K562 (cell line): ENCODE measurements around the gene SRGN. TPM values are rescaled to one million over a fixed set of nuclear protein-coding genes. Genes with fewer than 3 reads are reported as not detected.

Experiments used
- BCOR ChIP-seq: fragments of 450-650 bp; IDR thresholded peaks from 2 replicates; pipeline ENCODE4 v1.6.1; 2016
- BRF1 ChIP-seq: IDR thresholded peaks from 3 replicates; pipeline ENCODE4 v1.6.1; 2011; ENCODE audit warnings: borderline replicate concordance, mild to moderate bottlenecking; ENCODE audit not compliant: insufficient read length; ENCODE audit errors: extremely low read depth
- BRF2 ChIP-seq: IDR thresholded peaks from 3 replicates; pipeline ENCODE4 v1.6.1; 2011; ENCODE audit warnings: borderline replicate concordance, mild to moderate bottlenecking; ENCODE audit not compliant: insufficient read length, insufficient read depth
- CEBPG ChIP-seq, 3 experiments: fragments of 200-800 bp in 1 of 3; sonication (Bioruptor generic) in 1 of 3; sonication (generic) in 1 of 3; formaldehyde crosslinking in 1 of 3; IDR thresholded peaks in 2 of 3; conservative IDR thresholded peaks in 1 of 3; 2 replicates each; pipeline versions ENCODE4 v1.6.1 to v1.8.0; 2016 to 2022; ENCODE audit warnings: missing compliant biosample characterization in 2 of 3, missing genetic modification characterization in 2 of 3, mild to moderate bottlenecking in 1 of 3, missing genetic modification reagents in 1 of 3
- DACH1 ChIP-seq: fragments of 450-650 bp; IDR thresholded peaks from 2 replicates; pipeline ENCODE4 v1.6.1; 2018; ENCODE audit not compliant: partially characterized antibody
- DDX20 ChIP-seq: fragments of 450-650 bp; IDR thresholded peaks from 2 replicates; pipeline ENCODE4 v1.6.1; 2016; ENCODE audit warnings: missing genetic modification characterization, low read depth, mild to moderate bottlenecking, missing compliant biosample characterization, moderate library complexity
- FOXA3 ChIP-seq, 2 experiments: fragments of 450-650 bp in 1 of 2; sonication (generic) in 1 of 2; formaldehyde crosslinking; IDR thresholded peaks in 1 of 2; conservative IDR thresholded peaks in 1 of 2; 2 replicates each; pipeline versions ENCODE4 v1.4.0 to v1.8.0; 2020 to 2022; ENCODE audit warnings: mild to moderate bottlenecking in 2 of 2, missing genetic modification reagents in 1 of 2
- HDAC3 ChIP-seq: fragments of 450-650 bp; IDR thresholded peaks from 2 replicates; pipeline ENCODE4 v1.6.1; 2018; ENCODE audit warnings: borderline replicate concordance, mild to moderate bottlenecking, moderate library complexity; ENCODE audit not compliant: partially characterized antibody
- HMGXB4 ChIP-seq: sonication (generic); formaldehyde crosslinking; IDR thresholded peaks from 2 replicates; pipeline ENCODE4 v1.8.1; 2023; ENCODE audit warnings: mild to moderate bottlenecking, missing genetic modification reagents
- MECOM ChIP-seq: fragments of 250-450 bp; sonication (Bioruptor Pico); IDR thresholded peaks from 2 replicates; pipeline ENCODE4 v1.8.0; 2022; ENCODE audit warnings: inconsistent platforms
- MIER1 ChIP-seq: fragments of 450-650 bp; IDR thresholded peaks from 2 replicates; pipeline ENCODE4 v1.6.1; 2016; ENCODE audit warnings: antibody characterized with exemption, mild to moderate bottlenecking, low read depth
- NCOA1 ChIP-seq: fragments of 450-650 bp; IDR thresholded peaks from 2 replicates; pipeline ENCODE4 v1.6.1; 2016; ENCODE audit warnings: low read depth
- PHF21A ChIP-seq: fragments of 450-650 bp; IDR thresholded peaks from 2 replicates; pipeline ENCODE4 v1.6.1; 2017; ENCODE audit warnings: low read depth, borderline replicate concordance
- POLR2G ChIP-seq: fragments of 200-400 bp; formaldehyde crosslinking; IDR thresholded peaks from 2 replicates; pipeline ENCODE4 v1.6.1; 2017; ENCODE audit warnings: low read depth, mild to moderate bottlenecking, antibody characterized with exemption, low read length, moderate library complexity
- PTTG1 ChIP-seq: fragments of 450-650 bp; IDR thresholded peaks from 2 replicates; pipeline ENCODE4 v1.6.1; 2016; ENCODE audit warnings: low read depth, mild to moderate bottlenecking, missing genetic modification characterization, missing compliant biosample characterization
- SIN3B ChIP-seq: fragments of 450-650 bp; IDR thresholded peaks from 2 replicates; pipeline ENCODE4 v1.6.1; 2017; ENCODE audit warnings: low read depth, mild to moderate bottlenecking, moderate library complexity
- TRIM24 ChIP-seq, 2 experiments: fragments of 450-650 bp; IDR thresholded peaks; 2 replicates each; pipeline ENCODE4 v1.6.1; 2016
- ZBTB12 ChIP-seq: fragments of 250-450 bp; sonication (Bioruptor Pico); IDR thresholded peaks from 2 replicates; pipeline ENCODE4 v1.4.0; 2020
- ZFP1 ChIP-seq: fragments of 450-650 bp; formaldehyde crosslinking; IDR thresholded peaks from 2 replicates; pipeline ENCODE4 v1.4.0; 2020; ENCODE audit warnings: mild to moderate bottlenecking, mixed read lengths
- ZNF324 ChIP-seq: fragments of 250-450 bp; sonication (Bioruptor Pico); IDR thresholded peaks from 2 replicates; pipeline ENCODE4 v1.4.0; 2020; ENCODE audit warnings: mild to moderate bottlenecking
- ZNF398 ChIP-seq: fragments of 250-450 bp; sonication (Bioruptor Pico); IDR thresholded peaks from 2 replicates; pipeline ENCODE4 v1.8.0; 2021; ENCODE audit warnings: moderate library complexity, mild to moderate bottlenecking, inconsistent platforms
- ZNF766 ChIP-seq: fragments of 200-800 bp; sonication (Bioruptor generic); conservative IDR thresholded peaks from 2 replicates; pipeline ENCODE4 v1.6.1; 2016; ENCODE audit warnings: missing genetic modification characterization, missing compliant biosample characterization
- polyA plus RNA-seq, 8 experiments: library from polyadenylated mRNA; depleted of rRNA in 4 of 8; stranded (reverse) in 5 of 8; unstranded in 3 of 8; fragments of >200 nt; fragmentation: Nextera tagmentation in 2 of 8; fragmentation: Illumina TruSeq in 1 of 8; extraction: Ambion mirVana in 2 of 8; extraction: Trizol in 1 of 8; gene quantifications; 2 replicates each; pipeline versions ENCODE4 v1.2.1 to v1.2.3, GENCODE V29; 2011 to 2014; ENCODE audit warnings: inconsistent platforms in 1 of 8, missing spikeins in 1 of 8
- total RNA-seq, 7 experiments: library from RNA; depleted of rRNA in 6 of 7; stranded (reverse); fragments of >200 nt in 6 of 7; fragmentation: Illumina TruSeq in 2 of 7; extraction: Trizol in 2 of 7; gene quantifications; 2 replicates each; pipeline versions ENCODE4 v1.2.1 to v1.2.3, GENCODE V29; 2011 to 2021; ENCODE audit warnings: low replicate concordance in 1 of 7

SRGN gene
- total and polyA plus RNA-seq, 9 of the 15 experiments (the other 6 are each of a cell fraction or from before 2014, with no cell fraction given): 136 to 304 (median 180) TPM

GRCh38 chr10:69088801-69089501 is 1.0 kb downstream of the SRGN start (continued):
- TF ChIP-seq BRF2 (no peak), DACH1 (no peak), ZFP1 (CRISPR knock-in tag) (0 out of 2 replicates have a peak, but pooled peaks have one; percentile 6), ZNF766 (CRISPR knock-in tag) (peak; percentile 64), SIN3B (0 out of 2 replicates have a peak, but pooled peaks have one; percentile 19), HDAC3 (peak; percentile 55), POLR2G (0 out of 2 replicates have a peak, but pooled peaks have one; percentile 34), FOXA3 (CRISPR knock-in tag; conservative IDR thresholded peaks at IDR 0.05 in 1 of 2, IDR thresholded peaks at IDR 0.05 in 1 of 2) (no peak), MECOM (no peak), ZBTB12 (peak; percentile 85), ZNF324 (no peak), BCOR (no peak), CEBPG (CRISPR knock-in tag; IDR thresholded peaks at IDR 0.05) (no peak), CEBPG (tag; conservative IDR thresholded peaks at IDR 0.05 in 1 of 2, IDR thresholded peaks at IDR 0.05 in 1 of 2) (peak; percentile 26 to 66; a peak in 2 of 4 replicates), BRF1 (no peak), DDX20 (peak; percentile 14; the same call in 1 of the 2 replicates), TRIM24 (IDR thresholded peaks at IDR 0.05) (no peak), PTTG1 (no peak), ZNF398 (CRISPR knock-in tag) (no peak), HMGXB4 (CRISPR knock-in tag) (no peak), NCOA1 (peak; percentile 96), PHF21A (no peak), MIER1 (no peak)
